ENCODE results near the gene MCM7.
A peak's percentile ranks its signal among the peaks of the same experiment; 100 is the strongest.
"Not testable (repeated sequence)": the region's sequence is repeated elsewhere in the genome, so short reads cannot be mapped to it uniquely, and the experiment has no call there.

The MCM7 gene

DNA sequence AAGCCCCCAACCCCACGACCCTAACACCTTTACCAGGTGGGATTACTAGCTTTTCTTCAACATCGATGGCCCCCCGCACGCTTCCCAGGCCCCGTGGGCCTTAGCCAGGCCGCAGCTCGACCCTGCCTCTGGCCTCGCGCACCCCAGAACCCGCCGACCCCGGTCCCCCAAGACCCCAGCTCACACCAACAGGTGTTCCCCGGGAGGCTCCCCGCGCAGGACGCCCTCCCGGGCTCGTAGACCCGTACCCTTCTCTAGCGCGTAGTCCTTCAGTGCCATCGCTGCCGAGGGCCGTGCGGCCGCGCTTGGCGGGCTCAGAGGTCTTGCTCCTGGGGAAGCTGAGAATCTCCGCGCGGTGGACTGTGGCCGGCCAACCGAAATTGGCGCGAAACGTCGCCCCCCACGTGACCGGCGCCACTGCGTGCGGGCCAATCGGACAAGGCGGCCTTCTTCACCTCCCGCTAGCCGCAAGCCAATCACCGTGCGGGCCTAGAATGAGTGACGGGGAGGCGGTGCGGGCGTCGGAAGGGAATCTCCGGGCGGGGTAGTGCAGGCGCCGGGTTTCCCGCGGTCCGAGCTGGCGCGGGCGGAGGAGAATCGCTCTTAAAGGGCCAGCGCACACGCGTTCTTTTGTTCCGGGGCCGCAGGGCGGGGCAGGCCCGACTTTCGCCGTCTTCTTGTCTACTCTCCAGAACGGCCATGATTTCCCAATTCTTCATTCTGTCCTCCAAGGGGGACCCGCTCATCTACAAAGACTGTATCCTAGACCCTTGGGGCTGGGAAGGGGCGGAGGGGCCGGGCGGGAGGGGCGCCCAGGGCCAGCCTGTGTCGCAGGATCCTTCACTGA is at the start of gene MCM7, which contains the start of gene AP4M1:
TSS of gene MCM7 (minus strand) at position 382 of the 847 bp plus-strand sequence. CDS start at position 279, 103 bp downstream.
TSS of gene AP4M1 (plus strand) at position 628 of the 847 bp plus-strand sequence. CDS start at position 700, 72 bp downstream.
- peak; percentile 100 for DNase-seq

DNA sequence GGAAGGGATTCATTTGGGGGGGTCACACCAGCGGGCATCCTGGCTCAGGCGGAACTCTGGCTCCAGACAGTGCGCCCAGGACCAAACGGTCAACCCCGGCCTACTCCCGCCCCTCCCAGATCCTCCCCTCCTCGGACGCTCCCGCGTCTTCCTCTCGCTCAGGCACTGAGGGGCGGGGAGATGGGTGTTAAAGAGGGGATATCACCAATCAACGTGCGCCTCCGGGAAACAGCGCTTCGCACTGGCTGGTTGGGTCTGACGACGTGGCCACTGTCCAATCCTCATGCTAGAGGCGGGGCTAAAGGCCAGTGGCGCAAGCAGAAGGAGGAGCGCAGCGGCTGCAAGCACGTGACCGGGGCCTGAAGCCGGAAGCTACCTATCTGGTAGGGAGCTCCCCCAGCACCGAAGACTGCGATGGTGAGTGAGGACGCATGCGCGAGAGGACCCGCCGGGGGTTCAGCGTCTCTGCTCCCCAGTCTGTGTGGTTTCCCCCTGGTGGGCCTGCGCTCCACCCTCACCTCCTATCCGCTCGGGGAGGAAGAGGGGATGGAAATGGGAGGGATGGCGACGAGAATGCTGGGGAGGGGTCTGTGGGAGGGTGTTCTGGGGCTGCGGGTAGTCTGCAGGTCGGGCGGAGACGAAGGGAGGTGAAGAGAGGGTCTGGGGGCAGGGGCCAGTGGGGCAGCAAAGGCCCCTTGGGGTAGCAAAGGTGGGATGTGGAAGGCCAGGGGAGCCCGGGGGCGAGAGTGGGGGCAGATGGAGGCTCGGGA is 47.5 kb upstream of the MCM7 start, which contains the start of gene LAMTOR4:
TSS of gene LAMTOR4 (plus strand) at position 360 of the 770 bp plus-strand sequence. CDS start at position 415, 55 bp downstream.
- DNase-seq = peak; percentile 99

DNA sequence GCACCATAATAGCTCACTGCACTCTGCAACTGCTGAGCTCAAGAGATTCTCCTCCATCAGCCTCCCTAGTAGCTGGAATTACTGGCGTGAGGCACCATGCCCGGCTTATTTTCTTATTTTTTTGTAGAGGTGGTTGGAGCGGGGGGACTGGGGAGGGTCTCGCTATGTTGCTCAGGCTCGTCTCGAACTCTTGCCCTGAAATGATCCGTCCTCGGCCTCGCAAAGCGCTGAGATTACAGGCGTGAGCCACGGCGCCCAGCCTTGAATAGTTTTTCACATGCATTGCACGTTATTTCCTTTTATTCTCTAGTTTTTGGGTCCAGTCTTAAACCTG is 47.0 kb upstream of the MCM7 start:
- DNase-seq = no peak

DNA sequence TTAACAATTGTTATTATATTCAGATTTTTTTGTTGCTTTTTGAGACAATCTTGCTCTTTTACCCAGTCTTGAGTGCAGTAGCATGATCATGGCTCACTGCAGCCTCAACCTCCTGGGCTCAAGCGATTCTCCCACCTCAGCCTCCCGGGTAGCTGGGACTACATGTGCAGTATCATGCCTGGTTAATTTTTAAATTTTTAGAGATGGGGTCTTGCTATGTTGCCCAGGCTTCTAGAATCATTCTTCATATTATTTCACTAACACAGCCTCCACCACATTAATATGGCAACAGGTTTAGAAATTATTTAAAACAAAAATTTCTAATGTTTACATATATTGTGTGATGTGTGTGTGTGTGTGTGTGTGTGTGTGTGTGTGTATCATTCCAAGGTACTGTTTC is 46.1 kb upstream of the MCM7 start:
- no peak for DNase-seq

DNA sequence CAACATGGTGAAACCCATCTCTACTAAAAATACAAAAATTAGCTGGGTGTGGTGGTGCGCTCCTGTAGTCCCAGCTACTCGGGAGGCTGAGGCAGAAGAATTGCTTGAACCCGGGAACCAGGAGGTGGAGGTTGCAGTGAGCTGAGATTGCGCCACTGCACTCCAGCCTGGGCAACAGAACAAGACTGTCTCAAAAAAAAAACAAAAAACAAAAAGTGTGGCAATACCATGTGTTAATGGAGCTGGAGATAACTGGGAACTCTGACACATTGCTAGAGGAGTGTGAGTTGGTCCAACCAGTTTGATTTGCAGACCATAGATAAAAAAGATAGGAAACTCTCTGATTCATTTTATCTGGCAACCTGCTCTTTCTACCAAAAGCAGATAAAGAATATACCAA is 45.2 kb upstream of the MCM7 start:
- peak; percentile 85 for DNase-seq

DNA sequence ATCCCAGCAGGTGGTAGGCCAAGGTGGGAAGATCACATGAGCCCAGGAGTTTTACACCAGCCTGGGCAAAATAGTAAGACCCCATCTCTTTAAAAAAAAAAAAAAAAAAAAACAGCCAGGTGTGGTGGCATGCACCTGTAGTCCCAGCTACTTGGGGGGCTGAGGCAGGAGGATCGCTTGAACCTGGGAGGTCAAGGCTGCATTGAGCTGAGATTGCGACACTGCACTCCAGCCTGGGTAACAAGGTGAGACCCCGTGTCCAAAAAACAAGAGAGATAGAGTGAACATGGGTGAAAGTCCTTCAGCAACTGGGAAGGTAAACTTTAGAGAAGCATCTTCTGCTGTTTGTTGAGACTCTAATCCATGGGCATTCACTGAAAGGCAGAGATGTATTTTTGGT is 41.3 kb upstream of the MCM7 start:
- DNase-seq = no peak

DNA sequence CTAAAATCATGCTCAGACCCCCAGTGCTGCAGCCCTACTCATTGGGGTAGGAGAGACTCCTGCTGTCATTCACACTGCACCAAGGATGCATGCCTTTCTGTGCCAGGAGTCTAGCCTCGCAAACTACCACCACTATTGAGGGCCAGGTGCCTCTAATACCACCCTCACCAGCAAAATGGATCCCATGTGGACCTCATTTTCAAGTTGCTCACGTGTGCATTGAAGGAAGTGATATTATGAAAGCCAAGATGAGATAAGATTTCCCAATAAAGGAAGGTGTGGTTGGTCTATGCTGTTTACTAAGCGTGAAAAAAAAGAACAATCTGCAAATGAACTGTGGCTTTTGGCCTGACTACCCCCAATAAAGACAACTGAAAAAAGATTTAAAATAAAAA is 40.4 kb upstream of the MCM7 start:
- no peak for DNase-seq

DNA sequence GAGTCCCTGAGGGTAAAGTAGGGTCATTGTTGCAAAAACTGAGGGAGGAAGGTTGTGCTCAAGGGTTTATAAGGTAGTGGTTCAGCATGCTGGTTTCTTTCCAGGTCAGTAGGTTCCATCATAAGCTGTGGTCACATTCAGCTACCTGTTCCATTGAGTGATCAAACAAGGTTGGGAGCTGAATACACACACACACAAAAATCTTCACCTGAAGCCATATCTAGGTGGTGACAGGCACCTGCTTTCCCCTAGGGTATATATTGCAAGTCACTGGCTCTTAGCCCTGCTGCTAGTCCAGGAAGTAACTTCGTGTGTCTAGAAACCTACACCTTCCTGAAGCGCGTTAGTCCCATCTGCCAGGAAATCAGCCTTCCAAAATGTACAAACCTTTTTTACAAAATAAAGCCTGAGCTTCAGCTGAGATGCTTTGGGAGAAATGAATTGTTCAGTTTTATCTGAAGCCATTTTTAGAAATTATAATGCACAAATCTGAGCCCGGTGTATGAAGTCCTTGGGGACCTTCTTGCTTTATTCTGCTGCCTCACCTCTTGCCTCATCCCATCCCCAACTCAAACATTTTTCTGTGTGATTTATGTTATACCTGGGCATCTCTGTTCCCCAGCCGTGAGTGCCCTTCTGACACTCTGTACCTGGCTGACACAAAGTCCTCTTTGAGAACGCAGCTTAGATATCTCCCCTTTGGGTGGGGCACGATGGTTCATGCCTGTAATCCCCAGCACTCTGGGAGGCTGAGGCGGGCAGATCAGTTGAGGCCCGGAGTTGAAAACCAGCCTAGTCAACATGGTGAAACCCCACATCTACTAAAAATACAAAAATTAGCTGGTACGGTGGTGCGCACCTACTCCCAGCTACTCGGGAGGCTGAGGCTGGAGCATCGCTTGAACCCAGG is 36.9 kb upstream of the MCM7 start:
- no peak for DNase-seq

DNA sequence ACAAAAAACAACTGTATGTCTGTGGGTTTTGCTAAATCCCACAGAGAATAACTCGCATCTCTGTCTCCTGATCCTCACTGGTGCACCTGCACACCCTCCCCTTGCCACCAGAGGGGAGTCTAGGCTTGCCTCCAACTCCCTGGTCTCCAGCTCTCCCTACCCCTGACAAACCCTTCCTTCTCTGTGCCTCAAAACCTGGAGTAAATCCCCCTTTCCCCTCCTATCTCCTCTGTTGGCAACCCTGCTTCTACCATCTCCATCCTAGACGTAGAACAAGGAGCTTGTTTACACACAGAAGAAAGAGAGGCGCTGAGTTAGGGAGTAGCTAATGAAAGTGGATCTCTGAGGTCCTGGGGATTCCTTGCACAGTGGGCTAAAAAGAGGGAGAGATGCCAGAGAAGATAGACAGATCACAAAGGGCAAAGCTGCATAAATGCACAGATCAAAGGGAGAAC is 31.5 kb upstream of the MCM7 start:
- DNase-seq = peak; percentile 49

- no peak for DNase-seq
These were observed 30.9 kb upstream of the MCM7 start for GRCh38 chr7:100132126-100132525.

DNA sequence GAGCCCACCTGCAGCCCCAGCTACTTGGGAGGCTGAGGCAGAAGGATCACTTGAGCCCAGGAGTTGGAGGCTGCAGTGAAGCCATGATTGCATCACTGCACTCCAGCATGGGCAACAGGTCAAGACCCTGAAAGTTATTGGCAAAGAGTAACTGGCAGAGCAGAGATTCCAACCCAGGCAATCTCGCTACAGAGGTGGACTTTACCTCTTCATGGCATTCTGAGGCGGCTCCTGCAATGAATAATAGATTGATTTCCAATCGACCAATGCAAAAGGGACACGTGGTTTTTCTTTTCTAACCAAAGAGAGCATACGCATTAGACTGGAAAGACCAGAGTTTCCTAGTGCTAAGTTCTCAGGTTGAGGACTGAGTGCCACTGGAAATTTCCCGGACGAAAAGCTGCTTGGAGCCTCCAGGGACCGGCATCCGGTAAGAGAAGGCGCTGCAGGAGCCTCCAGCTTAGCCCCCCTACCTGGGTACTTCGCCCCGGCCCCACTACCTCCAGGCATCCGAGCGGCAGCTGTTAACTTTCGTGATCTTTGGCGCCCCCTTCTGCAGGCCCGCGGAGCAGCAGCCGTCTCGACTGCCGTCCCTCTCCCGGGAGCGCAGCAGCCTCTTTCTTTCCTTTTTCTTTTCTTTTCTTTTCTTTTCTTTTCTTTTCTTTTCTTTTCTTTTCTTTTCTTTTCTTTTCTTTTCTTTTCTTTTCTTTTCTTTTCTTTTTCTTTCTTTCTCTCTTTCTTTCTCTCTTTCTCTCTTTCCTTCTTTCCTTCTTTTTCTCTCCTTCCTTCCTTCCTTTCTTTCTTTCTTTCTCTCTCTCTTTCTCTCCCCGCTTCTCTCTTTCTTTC is 29.6 kb upstream of the MCM7 start:
- DNase-seq = no peak

GRCh38 chr7:100130220-100130607 is 29.0 kb upstream of the MCM7 start:
- not testable (repeated sequence) for DNase-seq

DNA sequence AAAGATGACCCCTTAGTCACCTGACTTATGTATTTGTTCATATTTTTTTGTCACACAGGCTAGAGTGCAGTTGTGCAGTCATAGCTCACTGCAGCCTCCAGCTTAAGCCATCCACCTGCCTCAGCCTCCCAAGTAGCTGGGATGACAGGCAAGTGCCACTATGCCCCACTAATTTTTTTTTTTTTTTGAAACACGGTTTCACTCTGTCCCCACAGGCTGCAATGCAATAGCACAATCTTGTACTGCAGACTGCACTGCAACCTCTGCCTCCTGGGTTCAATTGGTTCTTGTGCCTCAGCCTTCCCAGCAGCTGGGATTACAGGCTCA is 27.4 kb upstream of the MCM7 start:
- no peak for DNase-seq

DNA sequence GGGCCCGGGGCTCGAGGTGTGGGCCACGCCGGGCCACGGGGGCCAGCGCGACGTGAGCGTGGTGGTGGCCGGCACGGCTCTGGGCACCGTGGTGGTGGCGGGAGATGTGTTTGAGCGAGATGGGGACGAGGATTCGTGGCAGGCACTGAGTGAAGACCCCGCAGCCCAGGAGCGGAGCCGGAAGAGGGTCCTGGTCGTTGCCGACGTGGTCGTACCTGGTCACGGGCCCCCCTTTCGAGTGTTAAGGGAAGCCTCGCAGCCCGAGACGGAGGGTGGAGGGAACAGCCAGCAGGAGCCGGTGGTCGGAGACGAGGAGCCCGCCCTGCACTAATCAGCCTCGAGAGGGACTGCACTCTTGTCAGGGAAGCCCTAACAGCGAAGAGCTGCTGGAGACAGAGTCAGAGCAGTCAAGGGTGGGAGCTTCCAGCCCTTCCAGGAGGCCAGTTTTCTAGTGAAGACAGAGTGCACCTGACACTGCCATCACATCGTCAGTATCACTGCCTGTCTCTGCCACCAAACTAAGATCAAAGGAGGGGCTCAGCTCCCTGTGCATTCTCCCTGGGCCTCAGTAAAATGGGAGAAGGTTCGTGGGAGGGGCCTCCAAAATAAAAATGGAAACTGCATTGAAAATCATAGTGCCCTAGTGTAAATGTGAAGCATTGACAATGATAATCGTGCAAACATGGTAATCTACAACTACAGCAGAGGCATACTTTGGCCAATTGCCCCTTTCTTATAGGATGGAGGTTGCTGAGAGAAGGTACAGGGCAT is 26.9 kb upstream of the MCM7 start:
- no peak for DNase-seq

DNA sequence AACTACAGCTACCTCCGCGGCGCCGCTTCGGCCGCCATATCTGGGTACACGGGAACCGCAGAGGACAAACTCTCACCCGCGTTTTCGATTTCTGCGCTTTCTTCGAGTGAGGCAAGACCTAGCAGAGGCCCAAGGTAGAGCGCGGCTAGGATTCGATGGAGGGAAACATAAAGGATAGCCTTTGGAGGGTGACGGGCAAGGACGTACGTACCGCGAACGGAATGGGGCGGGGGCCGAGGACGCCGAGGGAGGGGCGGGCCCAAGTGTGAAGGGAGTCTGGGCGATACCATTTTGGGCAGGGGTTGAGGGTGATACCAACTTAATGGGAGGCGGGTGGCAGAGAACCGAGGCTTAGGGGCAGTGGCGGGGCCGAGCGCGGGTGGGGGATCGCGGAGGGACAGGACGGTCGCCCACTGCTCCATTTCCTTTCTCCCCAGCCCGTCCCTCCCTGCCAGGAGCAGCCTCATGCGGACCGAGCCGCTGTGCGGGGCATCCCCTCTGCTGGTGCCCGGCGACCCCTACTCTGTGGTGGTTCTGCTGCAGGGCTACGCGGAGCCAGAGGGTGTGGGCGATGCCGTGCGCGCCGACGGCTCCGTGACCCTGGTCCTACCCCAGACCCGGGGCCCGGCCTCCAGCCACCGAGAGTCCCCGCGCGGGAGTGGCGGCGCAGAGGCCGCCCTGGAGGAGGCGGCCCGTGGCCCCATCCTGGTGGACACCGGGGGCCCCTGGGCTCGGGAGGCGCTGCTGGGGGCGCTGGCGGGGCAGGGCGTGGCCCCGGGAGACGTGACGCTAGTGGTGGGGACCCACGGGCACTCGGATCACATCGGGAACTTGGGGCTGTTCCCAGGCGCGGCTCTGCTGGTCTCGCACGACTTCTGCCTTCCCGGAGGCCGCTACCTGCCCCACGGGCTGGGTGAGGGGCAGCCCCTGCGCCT is 26.0 kb upstream of the MCM7 start, which contains the start of gene MBLAC1:
TSS of gene MBLAC1 (plus strand) at position 37 of the 935 bp plus-strand sequence. CDS start at position 466, 429 bp downstream.
- DNase-seq = peak; percentile 67

DNA sequence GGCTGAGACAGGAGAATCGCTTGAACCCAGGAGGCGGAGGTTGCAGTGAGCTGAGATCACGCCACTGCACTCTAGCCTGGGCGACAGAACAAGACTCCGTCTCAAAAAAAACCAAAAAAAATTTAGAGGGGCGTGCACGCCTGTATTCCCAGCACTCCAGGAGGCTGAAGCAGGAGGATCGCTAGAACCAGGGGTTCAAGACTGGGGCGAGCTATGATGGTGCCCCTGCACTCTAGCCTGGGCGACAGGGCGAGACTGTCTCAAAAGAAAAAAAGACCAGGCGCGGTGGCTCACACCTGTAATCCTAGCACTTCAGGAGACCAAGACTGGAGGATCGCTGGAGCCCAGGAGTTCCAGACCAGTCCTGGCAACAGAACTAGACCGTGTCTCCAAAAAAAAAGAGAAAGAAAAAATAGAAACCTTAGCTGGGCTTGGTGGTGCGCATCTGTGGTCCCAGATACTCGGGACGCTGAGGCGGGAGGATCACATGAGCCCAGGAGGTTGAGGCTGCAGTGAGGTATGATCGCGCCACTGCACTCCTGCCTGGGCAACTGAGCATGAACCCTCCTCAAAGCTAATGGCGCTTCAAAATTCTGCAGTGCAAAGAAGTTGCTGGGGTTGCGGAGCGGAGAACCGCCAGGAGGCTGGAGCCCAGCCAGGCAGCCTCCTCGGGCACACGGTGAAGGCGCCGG is 25.2 kb upstream of the MCM7 start:
- no peak for DNase-seq

DNA sequence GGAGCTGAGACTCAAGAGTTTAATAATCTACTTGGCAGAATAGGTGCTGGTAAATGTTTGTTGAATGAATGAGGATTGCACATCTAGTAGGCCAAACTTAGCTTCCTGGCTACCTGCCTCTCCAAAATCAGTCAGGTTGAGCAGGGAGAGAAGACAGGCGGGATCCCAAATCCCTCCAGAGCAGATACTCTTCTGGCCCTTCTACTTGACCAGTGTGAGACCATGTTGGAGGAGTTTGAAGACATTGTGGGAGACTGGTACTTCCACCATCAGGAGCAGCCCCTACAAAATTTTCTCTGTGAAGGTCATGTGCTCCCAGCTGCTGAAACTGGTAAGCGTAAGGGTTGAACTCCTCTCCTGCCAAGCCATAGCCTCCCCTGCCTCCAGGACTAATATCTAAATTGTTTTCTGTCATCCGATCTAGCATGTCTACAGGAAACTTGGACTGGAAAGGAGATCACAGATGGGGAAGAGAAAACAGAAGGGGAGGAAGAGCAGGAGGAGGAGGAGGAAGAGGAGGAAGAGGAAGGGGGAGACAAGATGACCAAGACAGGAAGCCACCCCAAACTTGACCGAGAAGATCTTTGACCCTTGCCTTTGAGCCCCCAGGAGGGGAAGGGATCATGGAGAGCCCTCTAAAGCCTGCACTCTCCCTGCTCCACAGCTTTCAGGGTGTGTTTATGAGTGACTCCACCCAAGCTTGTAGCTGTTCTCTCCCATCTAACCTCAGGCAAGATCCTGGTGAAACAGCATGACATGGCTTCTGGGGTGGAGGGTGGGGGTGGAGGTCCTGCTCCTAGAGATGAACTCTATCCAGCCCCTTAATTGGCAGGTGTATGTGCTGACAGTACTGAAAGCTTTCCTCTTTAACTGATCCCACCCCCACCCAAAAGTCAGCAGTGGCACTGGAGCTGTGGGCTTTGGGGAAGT is 23.4 kb upstream of the MCM7 start:
- DNase-seq = no peak

- no peak for DNase-seq
These were observed 21.4 kb upstream of the MCM7 start for GRCh38 chr7:100122568-100122967.

Data from NCI-H226 (cell line).